ENCODE results near the gene CFDP1.

DNA sequence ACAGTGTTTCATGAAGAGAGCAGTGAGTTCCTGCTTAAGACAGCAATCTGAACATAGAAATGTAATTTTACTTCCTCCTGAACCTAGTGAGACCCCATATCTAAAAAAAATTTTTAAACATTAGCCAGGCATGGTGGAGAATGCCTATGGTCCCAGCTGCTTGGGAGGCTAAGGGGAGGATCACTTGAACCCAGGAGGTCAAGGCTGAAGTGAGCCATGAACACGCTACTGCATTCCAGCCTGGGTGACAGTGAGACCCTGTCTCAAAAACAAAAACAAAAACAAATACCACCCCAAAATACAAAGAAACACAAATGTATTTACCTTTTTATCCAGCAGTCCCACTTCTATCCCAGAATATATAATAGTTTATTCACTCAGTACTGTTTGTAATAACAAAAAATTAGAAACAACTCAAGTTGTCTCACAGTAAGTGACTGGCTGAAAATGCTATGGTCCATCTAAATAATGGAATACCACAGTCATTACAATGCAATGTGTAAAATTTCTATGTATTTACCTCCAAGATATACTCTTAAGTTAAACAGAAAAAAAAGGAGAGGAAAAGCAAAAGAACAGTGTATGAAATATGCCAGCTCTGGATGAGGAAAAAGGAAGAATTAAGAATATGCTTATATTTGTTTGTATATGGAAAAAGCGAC lies 16.3 kb downstream of the CFDP1 start:
- TF ChIP-seq CTCF (IDR thresholded peaks at IDR 0.05) (no peak), POLR2A (IDR thresholded peaks at IDR 0.05) (no peak), POLR2AphosphoS5 (IDR thresholded peaks at IDR 0.05) (no peak)
